Loucy (cell line): ENCODE results near the gene PTGR1.

Experiments used
- H2AFZ ChIP-seq: fragments of 200-600 bp; sonication (generic); 2 replicates; pipeline ENCODE4 v1.6.0; 2016; ENCODE audit warnings: antibody characterized with exemption, mild to moderate bottlenecking, low read length, moderate library complexity
- H3F3A ChIP-seq: fragments of 200-600 bp; 2 replicates; pipeline ENCODE4 v1.6.0; 2016; ENCODE audit warnings: antibody characterized with exemption, low read depth, mild to moderate bottlenecking
- H3K27me3 ChIP-seq: fragments of 200-600 bp; sonication (generic); 2 replicates; pipeline ENCODE4 v1.6.1; 2014; ENCODE audit warnings: low read length, mild to moderate bottlenecking; ENCODE audit not compliant: insufficient read depth, poor library complexity, severe bottlenecking
- H3K36me3 ChIP-seq: fragments of 200-600 bp; sonication (generic); 2 replicates; pipeline ENCODE4 v1.6.1; 2016; ENCODE audit warnings: low read length; ENCODE audit not compliant: insufficient read depth
- H3K4me1 ChIP-seq: fragments of 200-600 bp; sonication (generic); 2 replicates; pipeline ENCODE4 v1.5.1; 2014; ENCODE audit warnings: low read length, mild to moderate bottlenecking; ENCODE audit not compliant: insufficient read depth, poor library complexity, severe bottlenecking
- H3K4me2 ChIP-seq: fragments of 200-600 bp; sonication (generic); 2 replicates; pipeline ENCODE4 v1.6.0; 2014; ENCODE audit warnings: antibody characterized with exemption, low read length, low read depth, mild to moderate bottlenecking; ENCODE audit not compliant: poor library complexity, severe bottlenecking
- H3K4me3 ChIP-seq: fragments of 200-600 bp; sonication (generic); 2 replicates; pipeline ENCODE4 v1.5.1; 2014; ENCODE audit warnings: low read length, mild to moderate bottlenecking, mixed read lengths; ENCODE audit not compliant: poor library complexity, severe bottlenecking
- H3K79me2 ChIP-seq: fragments of 200-600 bp; sonication (generic); 2 replicates; pipeline ENCODE4 v1.6.1; 2014; ENCODE audit warnings: low read length; ENCODE audit not compliant: insufficient read depth
- H3K9ac ChIP-seq: fragments of 200-600 bp; sonication (generic); 2 replicates; pipeline ENCODE4 v1.6.0; 2014; ENCODE audit warnings: mild to moderate bottlenecking, low read depth, low read length, moderate library complexity; ENCODE audit not compliant: poor library complexity, severe bottlenecking
- H3K9me2 ChIP-seq: fragments of 200-600 bp; sonication (generic); replicated peaks from 2 replicates; pipeline ENCODE4 v1.6.1; 2016; ENCODE audit warnings: low read depth, low read length, mixed read lengths
- H3K9me3 ChIP-seq: fragments of 200-600 bp; sonication (generic); 2 replicates; pipeline ENCODE4 v1.6.1; 2014; ENCODE audit warnings: mild to moderate bottlenecking, antibody characterized with exemption, low read length, low read depth; ENCODE audit not compliant: insufficient read depth
- H4K20me1 ChIP-seq: fragments of 200-600 bp; sonication (generic); 2 replicates; pipeline ENCODE4 v1.6.0; 2014; ENCODE audit warnings: antibody characterized with exemption, low read length, mild to moderate bottlenecking; ENCODE audit not compliant: insufficient read depth, poor library complexity, severe bottlenecking
- CTCF ChIP-seq: fragments of 200-600 bp; sonication (generic); conservative IDR thresholded peaks from 2 replicates; pipeline ENCODE4 v1.5.1; 2014; ENCODE audit warnings: mild to moderate bottlenecking, antibody characterized with exemption, low read length
- EZH2phosphoT487 ChIP-seq: fragments of 200-600 bp; IDR thresholded peaks from 2 replicates; pipeline ENCODE4 v1.6.1; 2018; ENCODE audit warnings: antibody characterized with exemption, mild to moderate bottlenecking, moderate library complexity, borderline replicate concordance

The PTGR1 gene

GRCh38 chr9:111630964-111631213 lies 31.4 kb upstream of the PTGR1 start:
- H3K4me3 ChIP-seq: peak overlapping the region; percentile 85
- H3K4me1 ChIP-seq: peaks cover 46% of the 10 kb centered on the region
- H3K27me3 ChIP-seq: no peaks in the 10 kb centered on the region
- peak overlapping the region; percentile 100 for H2AFZ ChIP-seq
- peak overlapping the region; percentile 89 for H3K4me2 ChIP-seq
- peak overlapping the region; percentile 66 for H3K9ac ChIP-seq
- H3F3A ChIP-seq: no peaks in the 10 kb centered on the region
- no peak for TF ChIP-seq EZH2phosphoT487
- TF ChIP-seq CTCF: no peak
- H3K9me2 ChIP-seq: no peaks in the 10 kb centered on the region
- H3K79me2 ChIP-seq: peaks cover 44% of the 10 kb centered on the region
- H4K20me1 ChIP-seq: peaks cover 4% of the 10 kb centered on the region
- H3K36me3 ChIP-seq: no peaks in the 10 kb centered on the region
- H3K9me3 ChIP-seq: no peaks in the 10 kb centered on the region

- peak overlapping the region; percentile 100 for H2AFZ ChIP-seq
- H3K27me3 ChIP-seq: no peaks in the 10 kb centered on the region
- peak overlapping the region; percentile 66 for H3K9ac ChIP-seq
- H3K79me2 ChIP-seq: peaks cover 39% of the 10 kb centered on the region
- peak overlapping the region; percentile 85 for H3K4me3 ChIP-seq
- no peaks in the 10 kb centered on the region for H3F3A ChIP-seq
- peaks cover 44% of the 10 kb centered on the region for H3K4me1 ChIP-seq
- no peaks in the 10 kb centered on the region for H3K9me3 ChIP-seq
- H4K20me1 ChIP-seq: peaks cover 4% of the 10 kb centered on the region
- peak overlapping the region; percentile 89 for H3K4me2 ChIP-seq
- no peaks in the 10 kb centered on the region for H3K36me3 ChIP-seq
- no peaks in the 10 kb centered on the region for H3K9me2 ChIP-seq
- no peak for TF ChIP-seq EZH2phosphoT487
- TF ChIP-seq CTCF: no peak
Observed at GRCh38 chr9:111630182-111630963, 30.9 kb upstream of the PTGR1 start.

GRCh38 chr9:111628411-111628810 lies 29.0 kb upstream of the PTGR1 start:
- Histone ChIP-seq H2AFZ (no peak overlapping the region), H3K4me1 (peaks cover 25% of the 10 kb centered on the region), H4K20me1 (no peaks in the 10 kb centered on the region), H3F3A (no peaks in the 10 kb centered on the region), H3K36me3 (no peaks in the 10 kb centered on the region), H3K9me3 (no peaks in the 10 kb centered on the region), H3K9me2 (no peaks in the 10 kb centered on the region), H3K4me2 (no peak overlapping the region), H3K27me3 (no peaks in the 10 kb centered on the region), H3K79me2 (peaks cover 20% of the 10 kb centered on the region), H3K9ac (no peak overlapping the region), H3K4me3 (no peak overlapping the region)
- TF ChIP-seq CTCF: no peak
- no peak for TF ChIP-seq EZH2phosphoT487
